Activated CD4-positive, alpha-beta T cell treated with anti-CD3 and anti-CD28 coated beads, Interleukin-2, amount 50 U/mL, for 4 hours (primary cell): Measurements from ENCODE around the gene PRXL2B.
A peak's percentile ranks its signal among the peaks of the same experiment; 100 is the strongest.
"Not testable (repeated sequence)": the region's sequence is repeated elsewhere in the genome, so short reads cannot be mapped to it uniquely, and the experiment has no call there.

Experiments
- DNase-seq, 2 experiments: peaks; one replicate each; pipeline ENCODE4 v3.0.0-alpha.2; 2020

PRXL2B gene

GRCh38 chr1:2551544-2551943, 35.0 kb upstream of the PRXL2B start:
- not testable (repeated sequence) for DNase-seq

- no peak for DNase-seq
Observed at GRCh38 chr1:2552189-2552588, 34.4 kb upstream of the PRXL2B start.

GRCh38 chr1:2553076-2553475, 33.5 kb upstream of the PRXL2B start:
- not testable (repeated sequence) for DNase-seq

GRCh38 chr1:2553871-2554620, 32.5 kb upstream of the PRXL2B start:
- DNase-seq: no peak

- peak; percentile 44 to 56 for DNase-seq
Observed at GRCh38 chr1:2554621-2555387, 31.8 kb upstream of the PRXL2B start.

GRCh38 chr1:2555634-2556276, 30.8 kb upstream of the PRXL2B start:
- DNase-seq: peak; percentile 52 to 56

GRCh38 chr1:2556277-2556677, 30.3 kb upstream of the PRXL2B start, which contains the start of gene TNFRSF14:
Gene TNFRSF14, plus strand, starts transcription at chr1:2556371. Its CDS starts 294 bp downstream, at chr1:2556665.
- peak; percentile 68 to 74 for DNase-seq

- DNase-seq: no peak
Observed at GRCh38 chr1:2556678-2557481, 29.7 kb upstream of the PRXL2B start.

GRCh38 chr1:2557482-2558400, 28.8 kb upstream of the PRXL2B start:
- DNase-seq: no peak

- DNase-seq: no peak
Observed at GRCh38 chr1:2558420-2558819, 28.2 kb upstream of the PRXL2B start.

- DNase-seq: no peak
Observed at GRCh38 chr1:2558861-2559260, 27.7 kb upstream of the PRXL2B start.

- no peak for DNase-seq
Observed at GRCh38 chr1:2559509-2560298, 26.9 kb upstream of the PRXL2B start.

GRCh38 chr1:2560299-2561073, 26.1 kb upstream of the PRXL2B start:
- no peak for DNase-seq

GRCh38 chr1:2561446-2561845, 25.1 kb upstream of the PRXL2B start:
- DNase-seq: no peak

GRCh38 chr1:2561898-2562895, 24.4 kb upstream of the PRXL2B start:
- DNase-seq: no peak

GRCh38 chr1:2563205-2563604, 23.4 kb upstream of the PRXL2B start:
- DNase-seq: no peak

- DNase-seq: no peak
Observed at GRCh38 chr1:2564006-2564814, 22.4 kb upstream of the PRXL2B start.
